ENCODE measurements around the gene NDUFB7.
"Not testable (repeated sequence)": the region's sequence is repeated elsewhere in the genome, so short reads cannot be mapped to it uniquely, and the experiment has no call there.

Gene NDUFB7

GRCh38 chr19:14542711-14543328, 29.0 kb downstream of the NDUFB7 start:
- TF ChIP-seq EZH2phosphoT487 (IDR thresholded peaks at IDR 0.05; ENCODE audit: borderline replicate concordance, low read length): no peak
- no peak for TF ChIP-seq CTCF (IDR thresholded peaks at IDR 0.05; ENCODE audit: low read depth, low read length, poor library complexity, severe bottlenecking)
- Histone ChIP-seq H3K36me3 (ENCODE audit: control insufficient read depth, low read length) (0 out of 2 replicates have a peak, but pooled peaks cover 2% of the 10 kb centered on the region), H3K79me2 (ENCODE audit: control insufficient read depth, low read length) (peaks cover 78% of the 10 kb centered on the region), H3K27me3 (ENCODE audit: control insufficient read depth, low read length) (no peaks in the 10 kb centered on the region), H3K9me3 (ENCODE audit: control insufficient read depth, insufficient read depth, low read length) (no peaks in the 10 kb centered on the region), H3K4me3 (ENCODE audit: low read length) (no peak overlapping the region), H3K27ac (ENCODE audit: low read depth, low read length) (no peak overlapping the region), H3K9me2 (replicated peaks; ENCODE audit: control insufficient read depth, low read length) (no peaks in the 10 kb centered on the region), H3K4me1 (ENCODE audit: control insufficient read depth, low read length) (peaks cover 6% of the 10 kb centered on the region), H3K4me2 (ENCODE audit: low read length) (no peak overlapping the region), H3F3A (ENCODE audit: control insufficient read depth, insufficient read depth) (no peaks in the 10 kb centered on the region), H4K20me1 (ENCODE audit: control insufficient read depth, insufficient read depth, low read depth, low read length) (no peaks in the 10 kb centered on the region; the same call in 1 of the 2 replicates)

GRCh38 chr19:14541979-14542378, 29.9 kb downstream of the NDUFB7 start:
- not testable (repeated sequence) for H3K36me3 ChIP-seq (ENCODE audit: control insufficient read depth, low read length); H3K9me2 ChIP-seq (replicated peaks; ENCODE audit: control insufficient read depth, low read length); H3K27me3 ChIP-seq (ENCODE audit: control insufficient read depth, low read length); H3K4me3 ChIP-seq (ENCODE audit: low read length); H3K4me1 ChIP-seq (ENCODE audit: control insufficient read depth, low read length); H3K9me3 ChIP-seq (ENCODE audit: control insufficient read depth, insufficient read depth, low read length); H4K20me1 ChIP-seq (ENCODE audit: control insufficient read depth, insufficient read depth, low read depth, low read length); H3F3A ChIP-seq (ENCODE audit: control insufficient read depth, insufficient read depth); H3K4me2 ChIP-seq (ENCODE audit: low read length); H3K27ac ChIP-seq (ENCODE audit: low read depth, low read length)
- peaks cover 82% of the 10 kb centered on the region for H3K79me2 ChIP-seq (ENCODE audit: control insufficient read depth, low read length)

- Histone ChIP-seq H3K36me3 (ENCODE audit: control insufficient read depth, low read length) (0 out of 2 replicates have a peak, but pooled peaks cover 2% of the 10 kb centered on the region), H3K27ac (ENCODE audit: low read depth, low read length) (no peak overlapping the region), H4K20me1 (ENCODE audit: control insufficient read depth, insufficient read depth, low read depth, low read length) (peaks cover 4% of the 10 kb centered on the region; the same call in 1 of the 2 replicates), H3K9me3 (ENCODE audit: control insufficient read depth, insufficient read depth, low read length) (no peaks in the 10 kb centered on the region), H3K27me3 (ENCODE audit: control insufficient read depth, low read length) (no peaks in the 10 kb centered on the region), H3F3A (ENCODE audit: control insufficient read depth, insufficient read depth) (no peaks in the 10 kb centered on the region), H3K79me2 (ENCODE audit: control insufficient read depth, low read length) (peaks cover 83% of the 10 kb centered on the region), H3K4me3 (ENCODE audit: low read length) (no peak overlapping the region), H3K4me1 (ENCODE audit: control insufficient read depth, low read length) (peaks cover 16% of the 10 kb centered on the region), H3K4me2 (ENCODE audit: low read length) (no peak overlapping the region), H3K9me2 (replicated peaks; ENCODE audit: control insufficient read depth, low read length) (no peaks in the 10 kb centered on the region)
- TF ChIP-seq CTCF (IDR thresholded peaks at IDR 0.05; ENCODE audit: low read depth, low read length, poor library complexity, severe bottlenecking): no peak
- no peak for TF ChIP-seq EZH2phosphoT487 (IDR thresholded peaks at IDR 0.05; ENCODE audit: borderline replicate concordance, low read length)
These were observed 30.9 kb downstream of the NDUFB7 start for GRCh38 chr19:14540741-14541525.

Measured in DOHH2 (cell line).